ENCODE data around the gene VGF.
A peak's percentile ranks its signal among the peaks of the same experiment; 100 is the strongest.
"Not testable (repeated sequence)": the region's sequence is repeated elsewhere in the genome, so short reads cannot be mapped to it uniquely, and the experiment has no call there.

VGF gene

GRCh38 chr7:101165075-101165957, at the start of gene VGF:
Gene VGF (minus strand): TSS chr7:101165569. CDS start chr7:101164843, 726 bp downstream.
- DNase-seq, result peak; percentile 21 to 87 (median 79)

- no peak for DNase-seq
Measured at GRCh38 chr7:101212014-101212413, 46.6 kb upstream of the VGF start.

DNA sequence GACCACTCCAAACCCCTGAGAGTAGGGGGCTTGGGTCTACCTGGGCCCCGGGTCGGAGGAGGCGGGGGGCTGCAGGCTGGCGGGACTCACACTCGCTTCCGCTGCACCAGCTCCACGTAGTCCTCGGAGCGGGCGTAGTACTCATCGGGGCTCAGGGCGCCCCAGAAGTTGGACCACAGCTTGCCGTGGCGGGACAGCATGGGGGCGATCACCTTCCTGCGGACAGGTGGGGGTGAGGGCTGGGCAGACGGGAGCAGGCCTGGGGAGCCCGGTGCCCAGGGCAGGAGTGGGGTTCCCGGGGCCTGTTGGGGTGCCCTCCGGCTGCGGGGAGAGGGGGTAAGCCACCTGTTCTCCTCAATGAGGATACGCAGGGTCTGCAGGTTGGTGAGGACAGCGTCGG, 46.1 kb upstream of the VGF start:
- DNase-seq, result no peak

DNA sequence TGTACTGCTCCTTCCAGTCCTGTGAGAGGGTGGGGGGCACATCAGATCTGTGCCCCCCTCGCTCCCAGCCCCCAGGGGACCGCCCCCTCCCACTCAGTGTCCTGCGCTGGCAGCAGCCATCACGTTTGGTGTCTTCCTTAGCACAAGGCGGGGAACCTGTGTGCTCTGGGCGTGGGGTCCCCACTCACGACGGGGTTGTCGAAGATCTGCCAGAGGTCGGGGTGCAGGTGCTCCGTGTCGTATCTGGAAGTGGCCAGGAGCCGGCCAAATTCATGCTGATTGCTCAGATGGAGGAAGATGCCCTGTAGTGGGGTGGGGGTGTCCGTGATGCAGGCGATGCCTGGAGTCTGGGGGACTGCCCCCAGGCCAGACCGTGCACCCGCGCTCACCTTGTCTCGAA, 44.8 kb upstream of the VGF start:
- no peak for DNase-seq

DNA sequence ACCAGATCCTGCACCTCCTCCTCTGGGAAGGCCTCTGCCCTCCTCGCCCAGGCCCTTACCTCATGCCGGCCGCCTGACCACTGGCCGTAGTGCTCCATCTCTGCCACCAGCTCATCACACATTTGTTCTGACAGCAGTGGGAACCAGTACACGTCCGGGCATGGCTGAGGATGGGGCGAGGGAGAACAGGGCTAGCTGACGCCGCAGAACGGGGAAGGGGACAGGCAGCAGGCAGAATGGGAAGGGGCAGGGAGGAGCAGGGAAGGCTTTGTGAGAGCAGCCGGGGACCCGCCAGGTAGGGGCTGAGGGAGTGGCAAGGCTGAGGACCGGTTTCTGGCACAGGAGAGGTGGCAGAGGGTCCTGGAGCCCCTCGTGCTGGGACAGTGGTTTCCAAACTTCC, 43.4 kb upstream of the VGF start:
- DNase-seq, result no peak

GRCh38 chr7:101207459-101207858, 42.1 kb upstream of the VGF start:
- no peak for DNase-seq

DNA sequence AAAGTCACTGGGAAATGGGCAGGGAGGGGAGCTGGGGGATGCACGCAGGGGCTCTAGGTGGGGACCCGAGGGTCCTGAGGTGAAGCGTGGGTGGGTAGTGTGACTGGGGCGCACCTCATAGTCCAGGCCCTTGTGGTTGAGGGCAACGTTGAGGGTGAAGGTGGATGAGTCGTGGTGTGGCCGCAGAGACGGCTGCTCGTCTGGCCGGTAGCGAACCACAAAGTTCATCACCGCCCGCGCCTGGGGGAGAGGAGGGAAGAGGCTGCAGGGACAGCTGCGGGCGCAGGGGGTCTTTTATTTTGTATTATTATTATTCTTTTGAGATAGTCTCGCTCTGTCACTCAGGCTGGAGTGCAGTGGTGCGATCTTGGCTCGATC, 41.3 kb upstream of the VGF start:
- DNase-seq, result no peak

DNA sequence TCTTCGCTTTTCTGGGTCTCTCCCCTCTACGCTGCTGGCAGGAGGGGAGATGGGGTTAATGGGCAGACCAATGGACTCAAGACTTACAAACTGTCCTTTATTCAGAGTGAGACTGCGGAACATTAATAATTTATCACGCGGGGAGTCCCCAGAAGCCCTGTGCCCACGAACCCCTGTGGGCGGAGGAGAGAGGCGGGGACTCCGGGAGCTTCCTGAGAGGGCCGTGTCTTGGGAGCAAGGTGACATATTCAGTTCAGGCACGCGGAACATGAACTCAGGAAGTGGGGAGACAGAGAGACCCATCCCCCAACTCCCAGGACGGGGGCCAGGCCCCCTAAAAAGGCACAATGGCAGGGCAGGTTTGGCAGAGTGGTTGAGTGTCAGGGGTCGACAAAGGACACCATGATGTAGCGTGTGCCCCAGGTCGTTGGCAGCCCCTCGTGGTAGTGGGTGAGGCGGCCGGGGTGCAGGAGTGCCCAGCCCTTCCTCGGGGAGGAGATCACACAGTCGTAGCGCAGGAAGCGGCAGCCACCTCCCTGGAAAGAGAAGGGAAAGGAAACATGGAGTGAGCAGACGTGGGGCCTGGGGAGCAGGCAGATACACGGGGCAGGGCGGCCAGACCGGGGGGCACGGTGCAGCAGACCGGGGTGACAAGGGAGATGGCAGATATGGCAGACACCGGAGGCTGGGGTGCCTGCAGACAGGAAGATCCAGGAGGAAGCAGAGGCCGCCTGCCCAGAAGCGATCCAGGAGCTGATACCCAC, 40.7 kb upstream of the VGF start:
- no peak for DNase-seq

- DNase-seq, result not testable (repeated sequence)
Measured at GRCh38 chr7:101203740-101204738, 38.7 kb upstream of the VGF start.

DNA sequence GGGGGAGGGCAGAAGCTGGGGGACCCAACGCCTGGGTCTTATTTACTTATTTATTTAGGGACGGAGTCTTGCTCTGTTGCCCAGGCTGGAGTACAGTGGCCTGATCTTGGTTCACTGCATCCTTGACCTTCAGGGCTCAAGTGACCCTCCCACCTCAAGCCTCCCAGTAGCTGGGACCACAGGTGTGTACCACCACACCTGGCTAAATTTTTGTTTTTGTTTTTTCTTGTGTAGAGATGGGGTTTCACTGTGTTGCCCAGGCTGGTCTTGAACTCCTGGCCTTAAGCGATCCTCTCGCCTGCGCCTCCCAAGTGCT, 37.2 kb upstream of the VGF start:
- DNase-seq, result no peak

DNA sequence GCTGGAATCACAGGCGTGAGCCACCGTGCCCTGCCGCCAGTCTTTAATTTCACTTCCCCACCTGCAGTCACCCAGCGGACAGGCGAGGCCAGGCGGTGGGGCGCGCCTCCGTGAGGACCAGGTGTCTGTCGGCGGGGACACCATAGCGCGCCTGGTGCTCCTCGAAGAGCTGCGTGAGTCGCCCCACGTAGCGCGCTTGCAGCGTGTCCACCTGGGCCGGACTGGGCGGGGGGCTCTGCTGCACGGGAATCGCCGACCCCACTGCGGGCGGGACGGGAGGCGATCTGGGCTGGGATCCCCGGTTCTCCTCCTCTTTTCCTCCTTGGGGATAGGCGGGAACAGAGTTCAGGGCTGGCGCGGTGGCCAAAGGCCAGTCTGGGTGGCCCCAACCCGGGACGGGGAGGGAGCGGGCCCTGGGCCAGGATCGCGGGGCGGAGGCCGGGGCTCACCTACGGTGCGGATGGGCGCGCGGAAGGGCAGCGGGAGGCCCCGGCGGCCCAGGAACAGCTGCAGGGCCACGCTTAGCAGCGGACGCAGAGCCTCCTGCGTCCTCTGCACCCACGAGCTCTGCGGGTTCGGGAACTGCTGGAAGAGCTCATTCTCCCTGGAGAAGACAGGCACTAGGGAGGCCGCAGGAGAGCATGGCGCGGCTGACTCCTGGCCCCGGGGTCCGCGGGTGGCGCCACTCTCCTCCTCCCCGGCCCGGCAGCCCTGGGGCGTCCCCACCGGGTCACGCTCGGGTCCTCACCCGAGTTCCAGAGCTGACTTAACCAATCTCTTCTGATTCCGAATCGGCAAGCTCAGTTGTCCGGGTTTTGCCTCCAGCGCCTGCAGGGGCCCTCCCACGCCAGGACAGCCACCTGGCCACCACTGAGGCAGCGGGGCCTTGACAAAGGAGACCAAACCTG, 36.6 kb upstream of the VGF start:
- DNase-seq, result no peak

DNA sequence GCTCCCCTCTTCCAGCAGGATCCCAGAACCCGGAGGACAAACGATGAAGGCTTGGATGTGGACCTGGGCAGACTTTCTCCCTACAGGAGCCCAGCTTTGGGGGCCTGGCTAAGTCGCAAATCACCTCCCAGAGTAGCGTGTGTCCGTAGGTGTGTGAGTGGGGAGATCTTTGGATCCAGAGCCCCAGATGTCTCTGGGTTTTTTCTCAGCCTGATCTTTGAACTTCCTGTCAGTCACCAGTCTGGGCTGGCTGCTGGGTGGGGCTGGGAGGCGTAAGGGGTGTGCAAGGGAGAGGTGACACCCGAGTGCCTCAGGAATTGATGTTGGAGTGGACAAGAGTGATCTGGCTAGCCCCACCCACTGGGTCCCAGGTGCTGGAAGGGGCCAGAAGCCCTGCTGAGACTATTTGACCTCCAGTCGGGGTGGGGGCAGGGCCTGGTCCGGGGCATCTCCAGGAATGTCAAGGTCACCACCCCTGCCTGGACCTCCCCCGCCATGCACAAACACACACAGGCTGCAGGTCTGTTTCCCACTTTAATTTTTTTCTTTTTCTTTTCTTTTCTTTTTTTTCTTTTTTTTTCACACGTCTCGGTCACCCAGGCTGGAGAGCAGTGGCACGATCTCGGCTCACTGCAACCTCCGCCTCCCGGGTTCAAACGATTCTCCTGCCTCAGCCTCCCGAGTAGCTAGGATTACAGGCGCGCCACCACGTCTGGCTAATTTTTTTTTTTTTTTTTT, 35.7 kb upstream of the VGF start, which contains the start of gene MOGAT3:
MOGAT3 (minus strand) TSS at position 175 of the 738 bp plus-strand sequence. CDS start 182 bp downstream, outside the sequence.
- DNase-seq, result no peak

DNA sequence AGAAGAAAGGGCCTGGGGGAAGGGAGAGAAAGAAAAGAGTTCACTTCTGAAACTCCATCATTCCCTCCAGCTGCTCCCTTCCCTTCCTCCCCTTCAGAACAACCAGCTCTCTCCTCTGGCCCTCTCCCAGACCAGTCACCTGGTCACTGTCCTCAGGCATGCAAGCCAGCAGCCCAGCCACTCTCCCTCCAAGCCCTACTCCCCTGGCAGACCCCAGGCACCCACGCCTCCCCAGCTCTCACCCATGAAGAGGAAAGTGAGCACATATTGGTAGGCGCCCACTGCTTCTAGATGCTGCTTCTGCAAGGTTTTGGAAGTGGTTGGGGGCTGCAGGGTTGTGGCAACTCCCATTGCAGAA, 35.1 kb upstream of the VGF start:
- DNase-seq, result no peak

DNA sequence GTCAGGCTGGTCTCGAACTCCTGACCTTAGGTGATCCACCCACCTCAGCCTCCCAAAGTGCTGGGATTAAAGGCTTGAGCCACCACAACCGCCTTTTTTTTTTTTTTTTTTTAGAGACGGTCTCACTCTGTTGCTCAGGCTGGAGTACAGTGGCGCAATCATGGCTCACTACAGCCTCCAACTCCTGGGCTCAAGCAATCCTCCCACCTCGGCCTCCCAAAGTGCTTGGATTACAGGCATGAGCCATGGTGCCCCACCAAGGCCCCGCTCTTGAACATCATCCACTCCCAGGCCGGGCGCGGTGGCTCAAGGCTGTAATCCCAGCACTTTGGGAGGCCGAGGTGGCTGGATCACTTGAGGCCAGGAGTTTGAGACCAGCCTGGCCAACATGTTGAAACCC, 34.2 kb upstream of the VGF start:
- DNase-seq, result not testable (repeated sequence)

DNA sequence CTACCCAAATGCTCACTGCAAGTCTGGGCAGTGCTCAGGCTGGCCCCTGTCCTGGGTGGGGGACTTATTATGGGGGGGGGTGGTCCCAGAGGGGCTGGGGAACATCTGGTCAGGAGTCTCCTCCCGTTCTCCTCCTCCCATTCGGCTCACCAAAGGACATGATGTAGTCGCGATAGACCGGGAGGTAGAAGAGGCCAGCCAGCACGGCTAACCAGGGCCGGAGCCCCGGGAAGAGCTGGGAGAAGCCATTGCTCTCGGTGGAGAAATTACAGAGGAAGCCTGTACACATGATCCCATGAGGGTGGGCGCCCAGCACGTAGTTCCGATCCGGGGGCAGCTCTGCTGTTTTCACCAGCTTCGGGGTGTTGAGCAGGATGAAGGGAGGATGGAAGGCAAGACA, 33.1 kb upstream of the VGF start:
- DNase-seq, result no peak

DNA sequence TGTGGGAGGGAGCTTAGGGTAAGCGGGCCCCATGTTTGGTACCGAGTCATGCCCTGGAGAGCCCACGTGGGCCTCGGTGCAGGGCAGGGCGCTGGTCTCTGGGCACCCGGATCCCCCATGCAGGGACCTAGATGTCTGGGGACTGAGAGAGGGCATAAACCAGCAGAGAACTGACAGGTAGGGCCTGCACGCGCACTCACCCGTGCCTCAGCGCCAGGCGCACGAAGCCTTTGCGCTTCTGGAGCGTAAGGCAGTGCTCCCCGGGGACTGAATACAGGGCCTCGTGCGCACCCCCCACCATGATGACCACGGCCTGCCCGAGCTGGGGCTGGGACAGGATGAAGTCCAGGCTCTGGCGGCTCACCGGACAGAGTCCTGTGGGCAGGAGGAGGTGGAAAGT, 32.6 kb upstream of the VGF start:
- no peak for DNase-seq

DNA sequence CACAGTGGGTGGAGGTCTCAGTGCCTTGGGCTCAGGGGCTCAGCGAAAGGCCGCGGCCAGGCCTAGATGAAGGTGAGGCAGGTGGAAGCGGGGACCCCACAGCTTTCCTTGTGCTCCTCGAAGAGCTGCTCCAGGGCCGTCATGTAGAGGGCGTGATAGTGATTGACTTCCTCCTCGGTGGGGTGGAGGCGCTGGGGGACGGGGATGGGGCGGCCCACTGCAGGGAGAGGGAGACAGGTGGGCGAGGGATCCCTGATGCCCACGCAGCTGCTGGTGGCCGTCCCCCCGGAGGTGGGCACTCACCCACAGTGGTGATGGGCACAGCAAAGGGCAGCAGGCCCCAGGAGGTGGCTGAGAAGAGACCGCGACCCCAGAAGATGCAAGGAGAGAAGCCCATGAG, 30.5 kb upstream of the VGF start:
- DNase-seq, result no peak

GRCh38 chr7:101189109-101189508, 23.7 kb upstream of the VGF start:
- no peak for DNase-seq

DNA sequence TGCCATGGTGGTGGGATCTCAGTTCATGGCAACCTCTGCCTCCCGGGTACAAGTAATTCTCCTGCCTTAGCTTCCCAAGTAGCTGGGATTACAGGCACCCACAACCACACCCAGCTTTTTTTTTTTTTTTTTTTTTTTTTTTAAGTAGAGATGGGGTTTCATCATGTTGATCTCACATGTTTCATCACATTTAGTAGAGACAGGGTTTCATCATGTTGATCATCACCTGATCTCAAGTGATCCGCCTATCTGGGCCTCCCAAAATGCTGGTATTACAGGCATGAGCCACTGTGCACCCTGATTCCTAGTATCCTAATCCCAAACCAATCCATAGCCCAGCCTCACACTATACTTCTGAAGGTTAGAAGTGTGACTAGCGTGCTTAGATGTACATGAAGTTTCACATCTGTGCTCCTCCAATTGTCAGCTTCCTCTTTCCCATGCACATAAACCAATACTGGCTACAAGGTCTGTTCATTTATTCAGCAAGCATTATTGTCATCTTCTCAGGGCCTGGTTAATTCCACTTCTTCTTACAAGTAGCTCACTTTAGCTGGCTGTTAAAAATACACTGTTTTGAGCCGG, 21.6 kb upstream of the VGF start:
- no peak for DNase-seq

DNA sequence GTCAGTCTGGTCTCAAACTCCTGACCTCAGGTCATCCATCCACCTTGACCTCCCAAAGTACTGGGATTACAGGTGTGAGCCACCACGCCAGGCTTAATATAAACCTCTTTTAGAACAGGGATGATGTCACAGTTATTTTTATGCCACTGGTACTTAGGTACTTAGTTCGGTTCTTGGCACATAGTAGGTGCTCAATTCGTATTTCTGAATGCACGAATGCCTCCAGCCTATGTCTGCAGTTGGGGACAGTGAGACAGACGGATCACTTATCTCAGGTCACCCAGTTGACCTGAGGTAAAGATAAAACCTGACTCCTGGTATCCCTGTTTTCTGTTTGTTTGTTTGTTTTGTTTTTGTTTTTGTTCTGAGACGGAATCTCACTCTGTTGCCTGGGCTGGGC, 20.8 kb upstream of the VGF start:
- no peak for DNase-seq

Measured in C1 segment of cervical spinal cord (tissue), 14 donors.